HG03108 (cell line): ENCODE results near the gene SEMA3G.

Experiments
- ATAC-seq: cut with Tn5 transposase; IDR thresholded peaks from one replicate; pipeline ENCODE4 v1.9.1; 2021; ENCODE audit warnings: moderate library complexity; ENCODE audit not compliant: unreplicated experiment

The SEMA3G gene

DNA sequence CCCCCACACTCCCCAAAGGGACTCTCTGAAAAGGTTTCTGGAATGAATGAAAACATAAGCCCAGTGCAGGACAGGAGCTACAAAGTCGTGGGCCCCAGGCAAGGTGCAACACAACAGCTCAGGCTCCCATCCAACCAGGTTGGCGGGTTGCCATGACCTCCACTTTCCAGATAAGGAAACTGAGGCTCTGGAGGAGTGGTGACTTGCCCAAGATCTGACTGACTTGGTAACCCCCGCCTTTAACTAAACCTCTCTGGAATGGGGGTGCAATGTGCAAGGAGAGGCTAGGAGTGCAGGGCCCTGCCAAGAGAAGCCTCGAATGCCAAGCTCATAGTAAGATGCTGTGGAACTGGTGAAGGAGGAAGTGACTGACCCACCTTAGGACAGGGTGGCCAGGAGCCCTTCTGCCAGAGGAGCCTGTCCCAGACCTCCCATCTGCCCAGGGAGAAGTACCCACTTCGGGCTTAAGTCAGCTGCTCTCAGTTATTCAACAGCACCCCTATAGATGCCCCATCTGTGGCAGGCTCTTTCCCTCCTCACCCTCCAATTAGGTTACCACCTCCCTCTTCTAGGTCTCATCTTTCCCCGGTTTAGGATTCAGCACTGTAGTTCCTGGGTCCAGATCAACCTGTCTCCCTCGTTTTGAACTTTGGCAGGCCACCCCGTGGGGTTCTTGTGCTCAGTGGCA, 9.5 kb upstream of the SEMA3G start:
- ATAC-seq = no peak

DNA sequence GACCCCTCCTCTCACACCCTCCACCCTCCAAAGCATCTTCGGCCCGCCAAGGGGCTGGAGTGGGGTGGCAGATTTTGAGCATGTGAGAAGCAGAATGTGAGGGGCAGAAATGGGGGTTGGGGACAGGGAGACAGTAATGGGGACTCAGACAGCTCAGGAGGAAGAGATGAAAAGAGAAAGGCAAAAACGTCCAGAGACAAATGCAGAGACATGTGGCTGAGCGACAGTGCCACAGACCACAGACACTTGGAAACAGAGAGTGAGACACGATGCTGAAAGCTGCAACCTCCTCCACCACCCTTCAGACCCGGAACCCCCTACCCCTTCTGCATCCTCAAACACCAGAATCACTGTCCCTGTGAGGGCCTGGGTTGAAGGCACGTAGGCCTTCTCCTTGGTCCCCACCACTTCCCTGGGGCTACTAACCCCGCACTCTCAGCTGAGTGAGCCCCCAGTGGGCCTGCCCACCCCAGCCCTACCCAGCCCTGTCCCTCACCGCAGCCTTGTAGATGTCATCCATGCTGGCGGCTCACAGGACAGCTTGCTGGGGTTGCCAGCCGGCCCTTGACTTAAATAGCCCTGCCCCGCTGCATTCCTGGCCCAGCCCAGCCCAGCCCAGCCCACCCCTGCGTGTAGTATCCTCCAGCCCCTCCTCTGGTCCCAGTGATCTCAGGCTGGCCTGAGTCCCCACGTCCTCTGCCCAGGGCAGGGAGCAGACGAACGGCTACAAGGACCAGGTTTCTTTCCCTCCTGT, 8.8 kb upstream of the SEMA3G start, which contains the start of gene TNNC1:
Gene TNNC1 (minus strand): TSS at position 546 of the 754 bp plus-strand sequence. CDS start 26 bp downstream, at position 520.
- no peak for ATAC-seq

DNA sequence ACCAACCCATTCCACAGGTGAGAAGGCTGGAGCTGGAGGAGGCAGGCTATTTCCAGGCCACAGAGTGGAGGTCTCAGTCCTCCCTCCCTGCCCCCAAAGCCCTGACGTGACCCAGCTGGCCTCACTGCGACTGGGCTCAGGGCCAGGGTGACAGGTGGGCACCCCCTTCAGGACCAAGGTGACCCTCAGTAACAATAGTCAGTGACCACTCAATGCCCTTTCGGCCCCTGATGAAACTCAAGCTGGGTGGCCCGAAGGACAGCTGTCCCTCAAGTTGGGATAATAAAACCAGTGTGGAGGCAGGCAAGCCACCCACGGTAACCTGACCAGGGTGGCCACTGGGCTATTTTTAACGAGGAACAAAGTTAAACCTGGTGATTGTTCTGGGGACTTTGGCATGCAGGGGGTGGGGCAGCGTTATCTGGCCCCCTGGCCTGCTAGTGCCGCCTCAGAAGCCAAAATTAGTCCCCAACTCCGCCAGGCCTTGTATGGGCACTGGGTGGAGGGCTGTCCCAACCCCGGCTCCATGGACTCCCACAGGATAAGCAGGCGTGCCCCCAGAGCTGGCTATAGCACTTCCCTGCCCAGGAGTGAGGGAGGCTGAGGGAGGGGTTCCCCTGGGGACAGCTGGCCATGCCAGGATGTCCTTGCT, 7.8 kb upstream of the SEMA3G start:
- ATAC-seq = no peak

DNA sequence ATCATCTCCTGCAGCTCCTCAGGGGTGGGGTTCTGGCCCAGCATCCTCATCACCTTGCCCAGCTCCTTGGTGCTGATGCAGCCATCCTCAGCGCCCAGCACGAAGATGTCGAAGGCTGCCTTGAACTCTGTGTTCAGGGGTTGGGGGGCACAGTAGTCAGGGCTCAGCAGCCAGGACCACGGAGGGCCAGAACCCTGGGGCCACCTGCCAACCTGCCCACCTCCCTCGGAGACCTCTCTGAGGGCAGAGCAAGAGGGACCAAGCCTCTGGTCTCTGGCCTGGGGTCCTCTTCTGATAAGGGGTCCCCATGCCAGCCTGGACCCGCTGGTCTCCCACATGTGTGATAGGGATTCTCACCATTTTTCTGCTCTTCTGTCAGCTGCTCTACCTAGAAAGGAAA, 7.2 kb upstream of the SEMA3G start:
- ATAC-seq = no peak

DNA sequence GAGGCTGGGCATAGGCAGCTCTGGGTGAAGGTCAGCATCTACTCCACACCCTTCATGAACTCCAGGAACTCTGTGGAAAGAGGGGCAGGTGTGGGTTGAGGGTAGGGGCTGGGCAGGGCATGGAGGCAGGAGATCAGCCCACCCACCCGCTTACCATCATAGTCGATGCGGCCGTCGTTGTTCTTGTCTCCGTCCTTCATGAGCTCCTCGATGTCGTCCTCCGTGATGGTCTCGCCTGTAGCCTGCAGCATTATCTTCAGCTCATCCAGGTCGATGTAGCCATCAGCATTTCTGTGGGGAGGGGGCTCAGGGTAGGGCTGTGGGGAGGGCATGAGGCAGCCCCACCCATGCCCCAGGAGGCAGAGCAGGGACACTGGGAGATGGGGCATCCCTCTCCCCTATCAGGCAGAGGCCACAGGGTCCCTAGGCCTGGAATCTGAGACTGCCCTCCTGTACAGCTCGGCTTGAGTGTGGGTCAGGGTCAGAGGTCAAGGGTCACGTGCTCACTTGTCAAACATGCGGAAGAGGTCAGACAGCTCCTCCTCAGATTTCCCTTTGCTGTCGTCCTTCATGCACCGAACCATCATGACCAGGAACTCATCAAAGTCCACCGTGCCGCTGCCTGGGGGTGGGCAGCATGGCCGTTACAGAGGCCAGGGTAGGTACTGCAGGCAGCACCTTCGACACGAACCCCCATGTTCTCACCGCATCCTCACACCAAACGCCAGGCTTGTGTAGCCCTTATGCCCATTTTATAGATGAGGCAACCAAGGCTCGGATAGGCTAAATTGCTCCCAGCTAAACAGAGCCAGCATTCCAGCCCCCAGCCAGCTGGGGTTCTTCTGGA, 6.6 kb upstream of the SEMA3G start:
- ATAC-seq = no peak

DNA sequence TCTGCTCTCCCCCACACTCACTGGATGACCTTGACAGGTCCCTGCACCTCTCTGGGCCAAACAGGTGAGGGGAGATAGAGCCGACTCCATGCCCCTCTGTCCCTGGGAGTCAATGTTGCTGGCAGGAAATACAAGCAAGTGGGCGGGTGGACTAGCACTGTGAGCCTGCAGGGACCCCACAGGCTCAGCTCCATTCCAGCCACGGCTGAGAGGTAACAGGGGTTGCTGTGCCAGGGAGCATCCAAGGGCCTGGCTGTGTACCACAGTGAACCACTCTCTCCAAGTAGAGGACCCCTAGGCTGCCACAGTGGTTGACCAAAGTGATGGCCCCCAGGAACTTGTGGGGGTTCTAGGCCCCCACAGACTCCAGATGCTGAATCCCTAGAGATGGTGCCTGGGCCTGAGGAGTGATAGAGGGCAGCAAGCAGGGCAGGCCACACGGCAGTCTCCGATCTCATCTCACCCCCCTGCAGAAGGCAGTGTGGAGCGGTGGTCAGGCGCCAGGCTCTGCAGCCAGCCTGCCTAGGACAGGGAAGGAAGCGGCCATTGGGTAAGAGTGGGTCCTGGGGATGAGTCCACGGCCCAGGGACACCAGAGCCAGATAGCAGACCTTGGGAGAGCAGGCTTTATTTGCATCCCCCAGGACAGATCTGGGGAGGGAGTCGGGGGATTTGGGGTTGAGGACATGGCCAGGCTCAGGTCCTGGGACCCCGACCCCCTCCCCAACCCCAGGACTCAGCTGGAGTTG, 5.8 kb upstream of the SEMA3G start:
- ATAC-seq = no peak

DNA sequence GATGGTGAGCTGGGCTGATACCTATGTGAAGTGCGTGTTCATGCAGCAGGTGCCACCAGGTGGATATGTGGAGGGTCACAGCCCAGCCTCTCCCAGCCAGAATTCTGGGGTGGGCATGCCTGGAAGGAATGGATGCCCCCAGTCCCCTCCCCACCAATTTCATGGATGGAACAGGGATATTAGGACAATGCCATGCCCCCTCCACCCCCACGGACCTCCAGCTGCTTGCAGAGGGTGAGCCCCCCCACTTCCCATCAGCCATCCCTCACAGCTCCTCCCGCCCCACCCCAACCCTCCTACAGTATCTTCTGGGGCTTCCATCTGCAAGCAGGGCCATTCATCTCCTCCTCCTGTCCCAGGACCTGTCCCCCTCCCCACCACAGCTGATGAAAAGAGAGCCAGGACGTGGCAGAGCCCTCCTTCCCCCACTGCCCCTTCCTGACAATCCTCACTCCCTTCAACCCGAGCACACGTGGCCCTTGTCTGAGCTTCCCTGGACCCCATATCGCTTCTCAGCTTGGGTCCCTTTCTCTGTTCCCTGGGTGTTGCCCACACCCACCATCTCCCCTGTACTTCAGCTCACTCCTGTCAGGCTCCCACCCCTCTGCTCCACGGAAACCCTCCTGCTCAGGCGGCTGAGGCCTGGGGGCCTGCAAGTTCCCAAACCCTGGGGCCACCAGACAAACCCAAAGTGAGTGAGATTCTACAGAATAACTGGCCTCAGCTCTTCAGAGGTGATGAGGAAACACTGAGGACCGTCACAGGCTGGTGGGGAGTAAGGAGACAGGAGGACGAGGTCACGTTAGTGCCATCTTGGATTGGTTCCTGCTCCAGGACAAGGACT, 2.8 kb upstream of the SEMA3G start:
- no peak for ATAC-seq

DNA sequence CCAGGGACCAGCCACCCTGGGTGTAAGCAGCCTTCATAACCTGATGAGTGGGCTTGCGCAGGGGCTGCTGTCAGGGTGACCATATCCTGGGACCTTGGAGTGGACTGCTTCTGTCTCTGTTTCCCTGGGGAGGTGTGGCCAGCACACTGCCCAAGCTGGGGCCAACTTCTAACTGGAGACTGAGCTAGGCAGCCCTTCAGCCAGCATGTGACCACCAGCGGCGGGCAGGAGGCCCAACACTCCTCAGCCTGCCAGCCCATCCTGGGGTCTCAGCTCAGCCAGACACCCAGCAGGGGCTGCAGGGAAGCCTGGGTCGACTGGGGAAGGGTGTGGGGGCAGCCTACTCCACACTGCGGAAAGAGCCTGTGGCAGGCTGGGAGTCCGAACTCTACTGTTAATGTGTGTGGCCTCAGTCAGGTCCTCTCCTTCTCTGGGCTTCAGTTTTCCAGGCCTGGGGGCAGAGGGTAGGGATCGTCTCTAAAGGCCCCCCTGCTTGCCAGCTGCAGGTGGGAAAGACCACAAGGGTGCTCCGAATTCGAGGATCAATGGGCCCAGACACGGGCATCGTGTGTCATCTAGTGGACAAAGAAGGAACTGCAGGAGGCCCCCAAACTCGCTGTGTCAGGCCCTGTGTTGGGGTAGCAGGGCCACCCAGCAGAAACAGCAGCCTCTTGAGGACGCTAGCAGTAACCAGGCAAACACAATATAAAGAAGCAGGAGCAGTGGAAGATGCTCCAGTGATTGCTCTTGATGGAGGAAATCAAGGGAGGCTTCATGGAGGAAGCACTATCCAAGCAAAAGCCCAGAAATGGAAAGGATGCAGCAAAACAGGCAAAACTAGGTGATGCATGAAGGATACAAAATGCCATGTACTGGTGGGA, 2.0 kb upstream of the SEMA3G start:
- no peak for ATAC-seq

DNA sequence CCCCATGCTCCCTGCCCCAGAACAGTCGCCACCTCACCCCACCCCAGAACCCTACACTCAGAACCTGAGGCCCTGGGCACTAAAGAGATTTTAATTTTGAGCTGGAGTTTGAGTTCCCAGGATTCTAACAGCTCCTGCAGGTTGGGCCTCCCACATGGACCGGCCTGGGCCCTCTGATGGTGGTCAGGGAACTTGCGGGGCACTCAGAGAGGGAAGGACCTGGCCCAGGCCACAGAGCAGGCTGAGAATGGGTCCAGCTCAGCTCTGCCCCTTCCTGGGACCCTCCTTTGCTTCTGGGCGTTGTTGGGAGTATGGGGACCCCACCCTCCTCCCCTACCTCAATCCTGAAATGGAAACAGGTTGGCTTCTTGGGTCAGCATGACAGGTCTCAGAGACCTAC, 1.1 kb upstream of the SEMA3G start:
- ATAC-seq = no peak

DNA sequence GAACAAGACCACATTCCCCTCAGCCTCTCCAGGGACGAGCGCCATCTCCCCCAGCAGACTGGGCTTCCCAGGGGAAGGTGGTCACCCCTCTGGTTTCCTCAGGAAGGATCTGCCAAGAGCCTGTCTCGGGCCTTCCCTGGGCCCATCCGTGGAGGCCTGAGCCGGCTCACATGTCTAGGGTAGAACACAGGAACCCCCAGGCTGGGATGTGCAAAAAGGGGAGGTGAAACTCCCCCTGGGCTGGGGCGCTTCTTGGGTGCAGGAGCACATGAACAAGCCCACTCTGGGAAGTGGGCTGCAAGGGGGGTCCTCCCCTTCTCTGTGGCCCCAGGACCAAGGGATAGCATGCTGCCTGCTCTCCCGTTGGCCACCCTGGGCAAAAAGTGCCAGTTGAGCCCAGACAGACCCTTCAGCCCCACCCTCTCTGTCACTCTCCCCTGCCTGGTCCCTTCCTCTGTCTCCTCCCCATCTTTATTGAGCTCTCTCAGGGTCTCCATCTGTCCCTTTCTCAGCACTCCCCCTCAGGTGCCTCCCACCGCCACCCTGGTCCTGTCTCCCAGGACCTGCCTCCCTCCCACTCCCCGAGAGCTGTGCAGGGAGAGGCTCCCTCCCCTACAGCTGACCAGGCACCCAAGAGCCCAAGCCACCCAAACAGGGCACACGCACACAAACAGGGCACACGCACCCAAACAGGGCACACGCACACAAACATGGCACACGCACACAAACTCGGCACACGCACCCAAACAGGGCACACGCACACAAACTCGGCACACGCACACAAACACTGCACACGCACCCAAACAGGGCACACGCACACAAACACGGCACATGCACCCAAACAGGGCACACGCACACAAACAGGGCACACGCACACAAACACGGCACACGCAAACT, 864 bp downstream of the SEMA3G start:
- ATAC-seq = no peak

DNA sequence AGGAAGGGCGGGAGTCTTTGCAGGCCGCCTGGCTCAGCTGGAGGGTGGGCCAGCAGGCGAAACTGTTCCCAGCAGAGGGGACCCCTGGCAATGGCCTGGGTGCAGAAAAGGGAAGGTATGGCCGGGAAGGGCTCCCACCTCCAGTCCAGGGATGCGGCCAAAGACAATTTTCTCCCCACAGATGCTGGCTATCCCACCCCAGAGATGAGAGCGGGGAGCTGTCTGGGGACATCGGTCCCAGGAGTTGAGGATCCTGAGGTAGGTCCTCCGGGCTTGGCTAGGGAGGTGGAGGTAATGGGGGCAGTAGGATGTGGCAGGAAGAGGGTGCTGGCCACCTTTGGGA, 1.7 kb downstream of the SEMA3G start:
- ATAC-seq = no peak

DNA sequence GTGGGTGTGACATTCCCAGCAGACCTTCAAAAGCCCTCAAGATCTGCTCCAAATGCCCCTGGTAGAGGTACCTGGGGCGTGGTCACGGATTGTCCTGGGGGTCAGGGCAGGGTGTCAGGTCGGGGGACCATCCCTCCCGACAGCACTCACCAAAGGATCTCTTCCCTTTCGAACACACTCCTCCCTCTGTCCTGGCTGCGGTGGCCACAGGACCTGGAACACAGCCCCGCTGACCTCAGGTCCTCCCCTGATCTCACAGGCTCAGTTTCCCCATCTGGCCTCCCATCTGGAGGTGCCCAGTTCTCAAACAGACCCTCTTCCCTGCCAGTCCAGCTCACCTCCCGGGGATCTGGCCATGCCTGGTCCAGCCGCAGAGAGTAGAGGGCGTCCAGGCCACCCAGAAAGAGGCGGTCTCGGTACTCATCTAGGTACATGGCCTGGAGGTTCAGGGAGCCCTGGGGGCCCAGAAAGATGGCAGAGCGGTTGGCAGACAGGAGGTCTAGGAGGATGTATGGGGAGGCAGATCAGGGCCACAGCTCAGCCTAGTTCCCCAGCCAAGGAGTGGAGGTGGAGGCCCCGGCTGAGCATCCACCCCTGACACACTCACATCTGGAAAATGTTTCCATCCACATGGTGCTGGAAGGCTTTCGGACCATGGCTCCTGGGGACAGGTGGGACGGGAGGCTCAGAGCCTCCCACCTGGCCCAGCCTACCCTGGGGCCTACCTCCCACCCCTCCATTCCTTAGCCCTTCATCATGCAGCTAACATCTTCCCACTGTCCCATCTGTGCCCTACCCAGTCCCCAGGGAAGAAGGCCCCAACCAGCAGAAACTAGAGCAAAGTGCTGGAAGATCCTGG, 2.3 kb downstream of the SEMA3G start:
- no peak for ATAC-seq

DNA sequence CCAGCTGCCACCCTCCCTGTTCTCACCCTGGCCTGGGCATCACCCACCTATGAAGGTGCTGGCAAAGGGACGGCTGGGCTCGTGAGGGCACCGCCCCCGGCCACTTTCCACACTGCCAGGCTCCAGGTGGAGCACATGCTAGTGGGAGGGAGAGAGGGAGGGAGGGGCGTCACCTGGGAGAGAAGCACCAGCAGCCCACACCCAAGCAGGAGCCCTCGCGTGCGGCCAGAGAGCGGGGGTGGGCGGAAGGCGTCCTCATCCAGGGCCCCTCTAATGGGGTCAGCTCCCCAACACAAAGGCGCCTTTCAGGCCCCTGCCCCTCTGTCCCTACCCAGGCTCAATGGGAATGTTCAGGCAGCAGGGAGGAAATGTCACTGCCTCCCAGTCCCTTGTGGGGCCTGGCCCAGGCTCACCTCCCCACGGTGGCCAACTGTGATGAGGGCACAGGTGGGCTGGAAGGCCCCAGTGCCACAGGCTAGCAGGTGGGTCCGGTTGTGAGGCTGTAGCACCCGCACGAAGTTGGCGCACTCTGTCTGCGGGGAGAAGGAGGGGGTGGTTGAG, 3.1 kb downstream of the SEMA3G start:
- ATAC-seq = no peak

DNA sequence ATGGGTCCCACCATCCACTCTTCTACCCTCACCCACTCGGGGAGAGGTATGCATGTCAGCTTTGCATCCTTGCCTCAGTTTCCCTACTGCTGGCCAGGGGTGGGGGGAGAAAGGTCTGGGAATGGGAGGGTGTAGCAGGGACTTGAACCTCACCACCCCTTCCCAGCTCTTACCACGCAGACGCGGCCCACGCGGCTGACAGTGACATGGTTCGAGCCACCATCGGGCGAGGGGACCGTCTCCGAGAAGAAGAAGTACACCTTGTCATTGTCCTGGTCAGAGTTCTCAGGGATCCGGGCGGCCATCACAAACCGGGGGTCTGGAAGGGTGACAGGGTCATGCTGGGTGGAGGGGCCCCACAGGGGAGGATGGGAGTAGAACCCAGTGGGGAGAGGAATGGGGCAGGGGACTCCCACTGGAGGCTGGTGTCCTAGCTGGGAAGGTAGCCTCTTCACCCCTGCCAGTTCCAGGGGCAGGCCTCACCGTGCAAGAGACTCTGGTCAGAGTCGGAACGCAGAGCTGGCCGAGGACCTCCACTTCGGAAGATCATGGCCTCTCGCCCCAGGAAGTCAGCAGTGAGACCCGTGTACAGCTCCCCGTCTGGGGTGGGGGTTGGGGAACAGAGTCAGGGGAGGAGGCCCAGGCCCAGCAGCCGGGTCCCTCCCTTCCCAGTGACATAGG, 3.7 kb downstream of the SEMA3G start:
- ATAC-seq = no peak

DNA sequence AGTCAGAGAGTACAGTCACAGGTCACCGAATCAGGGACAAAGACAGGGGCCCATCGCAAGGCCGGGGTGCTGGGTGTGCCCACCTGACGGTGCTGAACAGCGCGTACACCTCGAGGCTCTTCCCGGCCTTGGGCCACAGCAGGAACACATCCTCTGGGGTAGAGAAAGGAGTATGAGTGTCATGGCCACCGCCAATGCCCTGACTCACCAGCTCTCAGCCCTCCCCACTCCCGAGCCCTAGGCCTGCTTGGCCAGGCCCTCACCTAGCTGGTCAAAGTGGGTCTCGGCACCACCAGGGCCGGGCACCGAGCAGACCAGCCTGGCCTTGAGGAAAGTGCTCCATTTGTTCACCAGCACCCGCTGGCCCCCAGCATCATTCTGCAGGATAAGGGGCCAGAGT, 4.2 kb downstream of the SEMA3G start:
- no peak for ATAC-seq

DNA sequence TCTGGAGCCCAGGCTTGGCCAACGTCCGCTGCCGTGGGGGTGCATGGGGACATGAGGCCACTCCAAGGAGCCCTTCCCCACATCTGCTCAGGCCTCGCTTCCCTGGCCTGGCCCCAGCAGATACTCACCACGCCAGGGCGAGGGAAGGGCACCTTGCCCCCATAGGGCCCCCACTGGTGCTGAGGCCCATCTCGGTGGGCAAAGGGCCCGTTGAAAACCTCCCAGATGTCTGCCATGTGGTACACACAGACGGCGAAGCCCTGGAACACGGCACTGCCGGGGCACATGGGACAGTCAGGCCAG, 4.7 kb downstream of the SEMA3G start:
- ATAC-seq = no peak
